Motor neuron (in vitro differentiated cells): ENCODE results near the gene INTS13. TPM values are rescaled to one million over a fixed set of nuclear protein-coding genes. Genes with fewer than 3 reads are reported as not detected.
"Not testable (repeated sequence)": the region's sequence is repeated elsewhere in the genome, so short reads cannot be mapped to it uniquely, and the experiment has no call there.

ENCODE experiments used
- ATAC-seq, 8 experiments: fragments of 200-7000 bp; cut with Tn5 transposase; replicated peaks in 6 of 8; 2 replicates each; pipeline ENCODE4 v1.8.0; 2021; ENCODE audit warnings: mild to moderate bottlenecking in 8 of 8, moderate library complexity in 8 of 8
- H3K27ac ChIP-seq, 2 donors: fragments of 250-450 bp; sonication (Bioruptor Pico); 2 replicates each; pipeline ENCODE4 v1.9.0; 2021; ENCODE audit warnings: antibody characterized with exemption in 2 of 2, mild to moderate bottlenecking in 2 of 2, moderate library complexity in 1 of 2
- H3K4me1 ChIP-seq, 2 donors: fragments of 250-450 bp; sonication (Bioruptor Pico); replicated peaks in 1 of 2; 2 replicates each; pipeline ENCODE4 v1.6.1; 2021; ENCODE audit warnings: antibody characterized with exemption in 2 of 2, mild to moderate bottlenecking in 2 of 2, moderate library complexity in 1 of 2
- H3K4me3 ChIP-seq, 5 donors: fragments of 250-450 bp; sonication (Bioruptor Pico); 2 replicates each; pipeline ENCODE4 v1.9.0; 2021; ENCODE audit warnings: antibody characterized with exemption in 5 of 5, mild to moderate bottlenecking in 5 of 5, moderate library complexity in 4 of 5
- WGBS, 10 experiments: fragments of 450-650 bp; shearing (Covaris generic); methylation state at CpG; one replicate each; pipeline ENCODE4 v1.0.0; 2022; 5-methylcytosine and 5-hydroxymethylcytosine counted together
- in situ Hi-C, 9 experiments: fragments of 400-800 bp; cut with MboI; loops; one replicate each; pipeline ENCODE4 v1.15.0; 2021; ENCODE audit warnings: low sequenced_read_pairs in 9 of 9, low pct_unique_long_range_greater_than_20kb in 2 of 9; ENCODE audit not compliant: unreplicated experiment in 9 of 9
- total RNA-seq, 8 experiments: library from RNA; unstranded; fragments of 300-600 nt; gene quantifications; 2 replicates each; pipeline versions ENCODE4 v1.2.3 to v1.2.4, GENCODE V29; 2022

Gene INTS13, protein sequence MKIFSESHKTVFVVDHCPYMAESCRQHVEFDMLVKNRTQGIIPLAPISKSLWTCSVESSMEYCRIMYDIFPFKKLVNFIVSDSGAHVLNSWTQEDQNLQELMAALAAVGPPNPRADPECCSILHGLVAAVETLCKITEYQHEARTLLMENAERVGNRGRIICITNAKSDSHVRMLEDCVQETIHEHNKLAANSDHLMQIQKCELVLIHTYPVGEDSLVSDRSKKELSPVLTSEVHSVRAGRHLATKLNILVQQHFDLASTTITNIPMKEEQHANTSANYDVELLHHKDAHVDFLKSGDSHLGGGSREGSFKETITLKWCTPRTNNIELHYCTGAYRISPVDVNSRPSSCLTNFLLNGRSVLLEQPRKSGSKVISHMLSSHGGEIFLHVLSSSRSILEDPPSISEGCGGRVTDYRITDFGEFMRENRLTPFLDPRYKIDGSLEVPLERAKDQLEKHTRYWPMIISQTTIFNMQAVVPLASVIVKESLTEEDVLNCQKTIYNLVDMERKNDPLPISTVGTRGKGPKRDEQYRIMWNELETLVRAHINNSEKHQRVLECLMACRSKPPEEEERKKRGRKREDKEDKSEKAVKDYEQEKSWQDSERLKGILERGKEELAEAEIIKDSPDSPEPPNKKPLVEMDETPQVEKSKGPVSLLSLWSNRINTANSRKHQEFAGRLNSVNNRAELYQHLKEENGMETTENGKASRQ
- 10 to 100 TPM; 15.9 to 49.1 (median 21.4) TPM for total RNA-seq

DNA sequence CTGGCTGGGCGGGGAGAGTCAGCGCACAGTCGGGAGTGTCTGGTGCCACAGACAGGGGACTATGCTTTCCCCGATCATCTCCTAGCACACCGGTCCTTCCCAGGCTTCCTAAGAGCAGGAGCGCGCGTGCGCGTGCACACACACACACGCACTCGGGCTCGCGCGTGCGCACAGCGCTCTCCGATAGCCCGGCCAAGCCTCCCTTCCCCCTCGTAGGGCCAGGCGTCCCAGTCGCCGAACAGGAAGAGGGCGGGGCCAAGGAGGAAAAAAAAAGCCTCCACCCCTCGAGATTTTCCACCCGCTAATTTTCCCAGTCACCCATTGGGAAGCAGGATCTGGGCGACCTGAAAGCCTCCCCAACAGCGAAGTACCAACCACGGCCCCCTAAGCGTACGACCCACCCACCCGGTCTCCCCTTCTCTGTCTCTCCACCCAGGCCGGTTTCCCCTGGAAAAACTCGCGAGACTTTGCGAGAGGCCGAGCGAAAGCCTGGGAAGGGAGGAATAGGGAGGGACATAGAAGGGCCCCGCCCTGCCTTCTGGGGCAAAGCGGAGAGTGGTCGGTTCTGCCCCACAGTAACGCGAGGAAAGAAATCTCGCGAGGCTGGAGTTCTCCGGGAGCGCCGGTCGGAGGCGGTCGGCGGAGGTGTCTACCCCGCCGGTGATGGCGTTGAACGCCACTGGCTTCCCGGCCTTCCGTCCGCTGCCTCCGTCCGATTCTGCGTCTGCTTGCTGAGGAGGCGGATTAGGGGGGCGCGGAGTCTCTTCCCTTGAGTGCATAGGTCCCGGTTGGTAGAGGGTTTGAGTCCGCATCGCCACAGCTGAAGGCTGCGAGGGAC is at the start of gene INTS13, which contains the start of gene FGFR1OP2:
INTS13 (minus strand) TSS at position 119 of the 838 bp plus-strand sequence. CDS start 1,178 bp downstream, outside the sequence.
FGFR1OP2 (plus strand) TSS at position 608 of the 838 bp plus-strand sequence. CDS start 15,689 bp downstream, outside the sequence.
- peak within 1 kb of the TSS; percentile 55 to 83 (median 74) for H3K4me3 ChIP-seq
- in situ Hi-C loops: no loop called here
- peaks cover 9 to 13% of the 10 kb centered on the region in 2 donors for H3K4me1 ChIP-seq
- peak; percentile 90 to 95 (median 94) for ATAC-seq
- H3K27ac ChIP-seq: peak within 1 kb of the TSS; percentile 98 to 99
- WGBS, 10 experiments: 0 to 5% (median 0%) methylated on average over 1 to 16 of the region's 69 CpGs; no CpG with 5 or more reads in 3 of the 10 experiments

DNA sequence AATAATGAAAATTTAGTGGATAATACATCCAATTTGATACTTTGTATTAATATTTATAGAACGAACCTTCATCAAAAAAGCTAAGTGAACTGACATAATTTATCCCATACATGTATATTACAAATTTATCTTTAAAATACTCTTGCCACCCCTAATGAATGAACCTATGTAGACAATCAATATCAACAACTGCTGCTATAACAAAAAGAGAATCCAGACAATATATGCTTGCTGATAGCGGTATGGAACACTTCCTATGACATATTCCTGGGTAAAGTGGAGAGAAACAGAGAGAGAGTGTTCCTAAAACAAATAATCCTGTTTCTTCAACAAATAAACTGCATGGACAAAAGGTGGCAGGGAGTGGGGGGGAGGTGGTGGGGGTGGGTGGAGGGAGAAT is 45.1 kb upstream of the INTS13 start:
- Histone ChIP-seq H3K4me1 (no peaks in the 10 kb centered on the region), H3K27ac (no peak overlapping the region), H3K4me3 (no peak overlapping the region)
- in situ Hi-C loops: no loop called here
- WGBS, 10 experiments: 83 to 100% (median 100%) methylated on average over 1 to 2 of the region's 2 CpGs; no CpG with 5 or more reads in 1 of the 10 experiments
- ATAC-seq: no peak

DNA sequence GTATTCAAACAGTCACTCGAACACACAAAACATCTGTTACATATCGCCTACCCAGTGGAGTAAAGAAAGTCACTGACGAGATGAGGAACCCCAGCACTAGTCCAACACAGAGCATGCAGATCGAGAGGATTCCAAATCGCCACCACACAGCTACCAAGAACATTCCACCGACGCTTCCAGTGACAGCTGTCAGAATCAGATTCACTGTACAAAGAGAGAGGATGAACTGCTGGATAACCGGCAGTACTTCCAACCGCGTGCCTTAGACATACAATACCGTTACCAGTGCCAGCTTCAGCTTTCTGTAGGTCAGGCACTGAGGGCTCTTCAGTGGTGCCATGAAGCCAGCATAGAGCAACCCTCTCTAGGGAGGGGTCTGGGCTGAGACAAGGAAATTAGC is 42.0 kb upstream of the INTS13 start:
- 92 to 100% (median 96%) methylated on average over 1 to 11 of the region's 11 CpGs; no CpG with 5 or more reads in 3 of the 10 experiments for WGBS, 10 experiments
- Histone ChIP-seq H3K4me1 (no peaks in the 10 kb centered on the region), H3K4me3 (no peak overlapping the region), H3K27ac (no peak overlapping the region)
- ATAC-seq: no peak
- in situ Hi-C loops: no loop called here

DNA sequence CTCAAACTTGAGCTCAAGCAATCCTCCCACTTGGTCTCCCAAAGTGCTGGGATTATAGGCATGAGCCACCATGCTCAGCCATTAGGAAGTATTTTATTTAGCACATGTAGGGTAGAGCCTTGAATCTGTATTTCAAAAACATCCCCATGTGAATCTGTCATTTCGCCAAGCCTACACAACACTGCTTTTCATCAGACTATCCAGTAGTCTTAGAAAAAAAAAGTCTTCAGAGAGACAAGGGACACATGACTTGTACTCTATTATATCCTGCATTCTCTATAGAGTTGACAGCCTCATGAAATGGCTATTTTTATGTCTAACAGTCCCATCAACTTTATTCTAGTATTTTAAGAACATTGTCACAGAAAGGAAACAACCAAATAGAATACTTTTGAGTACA is 41.0 kb upstream of the INTS13 start:
- ATAC-seq: no peak
- in situ Hi-C loops: no loop called here
- no peak overlapping the region for H3K4me3 ChIP-seq
- H3K4me1 ChIP-seq: no peaks in the 10 kb centered on the region
- H3K27ac ChIP-seq: no peak overlapping the region
- 43 to 100% (median 100%) methylated on average over 1 of the region's 1 CpG; no CpG with 5 or more reads in 3 of the 10 experiments for WGBS, 10 experiments

DNA sequence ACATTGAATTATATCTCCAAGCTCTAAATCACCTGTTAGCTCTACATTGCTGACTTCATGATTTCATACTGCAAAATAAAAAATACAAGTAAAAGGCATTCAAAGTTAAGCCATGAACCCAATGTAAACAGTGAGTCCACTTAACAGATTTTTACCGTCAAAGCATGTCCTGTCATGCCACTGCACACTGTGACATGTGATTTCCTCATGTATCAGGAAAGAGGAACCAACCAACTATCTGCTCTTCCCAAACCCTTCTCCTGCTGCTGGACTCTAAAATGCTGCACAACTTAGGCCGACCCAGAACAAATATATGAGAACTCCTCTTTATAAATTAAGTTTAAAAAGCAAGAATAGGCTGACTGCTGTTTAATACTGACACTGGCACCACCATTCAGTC is 38.9 kb upstream of the INTS13 start:
- H3K4me3 ChIP-seq: no peak overlapping the region
- in situ Hi-C loops: no loop called here
- no peak for ATAC-seq
- 64 to 100% (median 100%) methylated on average over 1 to 2 of the region's 2 CpGs; no CpG with 5 or more reads in 3 of the 10 experiments for WGBS, 10 experiments
- no peak overlapping the region for H3K27ac ChIP-seq
- H3K4me1 ChIP-seq: no peaks in the 10 kb centered on the region

DNA sequence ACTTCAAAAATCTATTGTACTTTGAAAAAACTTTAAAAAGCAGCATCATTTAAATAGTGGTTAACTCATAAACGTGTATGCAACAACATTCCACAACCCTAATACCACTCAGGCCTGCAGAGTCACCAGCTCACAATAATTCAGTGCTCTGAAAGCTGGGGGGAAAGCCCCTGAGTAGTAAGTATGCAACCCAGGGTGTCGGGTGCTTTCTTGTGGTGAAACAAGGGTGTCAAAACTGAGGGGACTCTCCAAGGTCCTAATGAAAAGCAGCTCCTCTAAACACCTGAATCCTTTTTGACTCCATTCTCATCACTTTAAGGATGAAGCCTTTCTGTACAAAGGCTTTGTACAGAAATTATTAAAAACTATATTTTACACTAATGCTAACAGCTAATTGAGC is 34.2 kb upstream of the INTS13 start:
- WGBS, 10 experiments: 40 to 100% (median 76%) methylated on average over 1 to 2 of the region's 2 CpGs
- in situ Hi-C loops: no loop called here

DNA sequence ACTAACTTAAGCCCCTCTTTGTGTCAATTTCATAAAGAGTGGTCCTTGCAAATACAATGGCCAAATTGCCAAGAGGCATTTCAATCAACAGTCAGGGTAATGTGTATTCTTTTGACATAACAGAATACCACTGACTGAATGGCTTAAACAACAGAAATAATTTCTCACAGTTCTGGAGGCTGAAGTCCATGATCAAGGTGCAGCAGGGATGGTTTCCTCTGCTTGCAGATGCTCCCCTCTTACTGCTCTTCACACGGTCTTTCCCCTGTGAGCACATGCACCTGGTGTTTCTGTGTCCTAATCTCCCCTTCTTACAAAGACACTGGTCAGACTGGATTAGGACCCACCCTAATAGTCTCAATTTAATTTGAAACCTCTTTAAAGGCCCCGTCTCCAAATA is 32.4 kb upstream of the INTS13 start:
- H3K4me1 ChIP-seq: no peaks in the 10 kb centered on the region
- no peak overlapping the region for H3K27ac ChIP-seq
- in situ Hi-C loops: no loop called here
- ATAC-seq: no peak
- WGBS, 10 experiments: 92 to 100% (median 100%) methylated on average over 1 to 2 of the region's 2 CpGs; no CpG with 5 or more reads in 5 of the 10 experiments
- H3K4me3 ChIP-seq: no peak overlapping the region

More for the DNA sequence above, 34.2 kb upstream of the INTS13 start:
- Histone ChIP-seq H3K4me1 (no peaks in the 10 kb centered on the region), H3K27ac (no peak overlapping the region), H3K4me3 (no peak overlapping the region)
- no peak for ATAC-seq

DNA sequence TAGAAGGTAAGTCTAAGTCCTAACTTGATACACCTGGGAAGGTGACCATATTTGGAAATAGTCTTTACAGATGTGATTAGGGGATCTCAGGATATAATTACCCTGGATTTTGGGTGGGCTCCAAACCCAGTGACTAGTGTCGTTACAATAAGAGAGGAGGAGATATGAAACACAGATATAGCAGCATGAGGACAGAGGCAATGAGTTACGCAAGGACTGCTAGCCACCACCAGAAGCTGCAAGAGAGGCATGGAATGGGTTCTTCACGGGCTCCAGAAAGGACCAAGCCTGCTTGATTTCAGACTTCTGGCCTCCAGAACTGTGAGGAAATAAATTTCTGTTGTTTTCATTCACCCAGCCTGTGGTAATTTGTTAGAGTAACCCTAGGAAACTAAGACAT is 29.1 kb upstream of the INTS13 start:
- in situ Hi-C loops: no loop called here
- no peak for ATAC-seq
- 89 to 100% (median 100%) methylated on average over 1 to 3 of the region's 3 CpGs; no CpG with 5 or more reads in 2 of the 10 experiments for WGBS, 10 experiments

DNA sequence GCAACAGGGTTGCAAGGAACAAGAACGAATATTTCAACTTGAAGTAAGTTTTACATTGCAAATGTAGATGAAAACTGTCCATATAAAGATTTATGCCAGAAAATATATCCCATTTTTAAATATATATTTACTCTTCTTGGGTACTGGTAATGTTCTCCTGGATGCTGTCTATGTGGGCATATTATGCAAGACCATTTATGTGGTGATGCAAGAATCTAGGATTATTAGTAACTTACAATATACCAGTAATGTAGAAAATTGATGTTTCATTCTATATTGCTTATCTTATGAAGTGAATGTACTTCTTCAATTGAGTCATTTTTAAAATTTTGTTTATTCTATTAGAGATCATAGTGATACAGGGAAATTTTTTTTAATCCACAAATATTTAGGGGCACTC is 25.6 kb upstream of the INTS13 start:
- 14 to 100% (median 91%) methylated on average over 1 of the region's 1 CpG; no CpG with 5 or more reads in 1 of the 10 experiments for WGBS, 10 experiments
- in situ Hi-C loops: no loop called here
- Histone ChIP-seq H3K27ac (no peak overlapping the region), H3K4me3 (no peak overlapping the region), H3K4me1 (no peaks in the 10 kb centered on the region)
- no peak for ATAC-seq

More for the DNA sequence above, 29.1 kb upstream of the INTS13 start:
- Histone ChIP-seq H3K27ac (no peak overlapping the region), H3K4me1 (no peaks in the 10 kb centered on the region), H3K4me3 (no peak overlapping the region)

DNA sequence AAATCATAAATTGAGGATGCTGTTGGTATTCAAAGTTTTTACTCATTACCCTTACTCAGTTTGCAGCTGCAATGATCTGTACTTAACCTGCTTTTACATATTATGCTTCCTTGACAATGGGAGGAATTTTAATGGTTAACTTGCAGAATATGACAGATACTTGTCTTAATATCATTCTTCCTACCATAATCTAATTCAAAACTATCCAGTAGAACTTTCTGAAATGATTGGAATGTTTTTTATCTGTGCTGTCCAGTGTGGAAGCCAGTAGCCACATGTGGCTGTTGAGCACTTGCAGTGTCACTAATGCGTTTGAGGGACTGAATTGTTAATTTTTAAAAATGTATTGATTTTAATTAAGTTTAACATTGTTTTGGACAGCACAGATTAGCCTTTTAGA is 24.0 kb upstream of the INTS13 start:
- Histone ChIP-seq H3K4me3 (no peak overlapping the region), H3K27ac (no peak overlapping the region), H3K4me1 (no peaks in the 10 kb centered on the region)
- no peak for ATAC-seq
- in situ Hi-C loops: no loop called here
- 0 to 100% (median 83%) methylated on average over 1 of the region's 1 CpG; no CpG with 5 or more reads in 1 of the 10 experiments for WGBS, 10 experiments

DNA sequence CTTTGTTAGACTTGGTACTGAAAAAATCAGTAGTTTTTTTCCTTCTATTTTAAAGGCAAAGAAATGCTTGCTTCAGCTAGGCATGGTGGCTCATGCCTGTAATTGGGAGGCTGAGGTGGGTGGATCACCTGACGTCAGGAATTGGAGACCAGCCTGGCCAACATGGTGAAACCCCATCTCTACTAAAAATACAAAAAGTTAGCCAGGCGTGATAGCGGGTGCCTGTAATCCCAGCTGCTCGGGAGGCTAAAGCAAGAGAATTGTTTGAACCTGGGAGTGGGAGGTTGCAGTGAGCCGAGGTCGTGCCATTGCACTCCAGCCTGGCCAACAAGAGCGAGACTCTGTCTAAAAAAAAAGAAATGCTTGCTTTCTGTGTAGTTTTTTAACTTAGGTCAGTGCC is 23.6 kb upstream of the INTS13 start:
- ATAC-seq, H3K27ac ChIP-seq, H3K4me1 ChIP-seq, in situ Hi-C loops, H3K4me3 ChIP-seq: not testable (repeated sequence)
- WGBS, 10 experiments: 77 to 100% (median 92%) methylated on average over 2 to 7 of the region's 7 CpGs

DNA sequence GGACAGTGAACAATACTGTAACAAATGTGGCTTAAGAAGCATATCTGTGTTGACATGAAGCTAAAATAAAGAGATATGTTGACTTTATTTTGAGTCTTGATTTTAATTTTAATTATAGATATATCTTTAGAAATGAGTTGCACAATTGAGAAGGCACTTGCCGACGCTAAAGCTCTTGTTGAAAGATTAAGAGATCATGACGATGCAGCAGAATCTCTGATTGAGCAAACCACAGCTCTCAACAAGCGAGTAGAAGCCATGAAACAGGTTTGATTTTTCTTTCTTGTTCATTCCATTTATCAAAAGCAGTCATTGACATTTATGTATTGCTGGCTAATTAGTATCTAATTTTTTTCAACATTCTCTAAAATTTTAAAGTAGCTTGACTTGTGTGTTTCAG is 16.2 kb upstream of the INTS13 start:
- in situ Hi-C loops: no loop called here
- no peak for ATAC-seq
- Histone ChIP-seq H3K4me3 (no peak overlapping the region), H3K4me1 (no peaks in the 10 kb centered on the region), H3K27ac (no peak overlapping the region)
- 72 to 100% (median 96%) methylated on average over 1 to 4 of the region's 4 CpGs for WGBS, 10 experiments
